Measurements from ENCODE around the gene ZDHHC14. TPM values are rescaled to one million over a fixed set of nuclear protein-coding genes. Genes with fewer than 3 reads are reported as not detected.
"Not testable (repeated sequence)": the region's sequence is repeated elsewhere in the genome, so short reads cannot be mapped to it uniquely, and the experiment has no call there.

ZDHHC14 gene
- polyA plus RNA-seq, 6 donors from 2014 or later, result 1.7 to 10.5 (median 4.1) TPM

- peak; percentile 42 for DNase-seq
- no peaks in the 10 kb centered on the region for H3K27me3 Mint-ChIP-seq
- peak; percentile 50 to 63 for ATAC-seq (ENCODE audit: low read depth in 2 of 2)
- H3K4me3 Mint-ChIP-seq, result peak overlapping the region in 5 of 8 donors; percentile 16 to 64 (median 50)
- H3K27ac Mint-ChIP-seq, result peak overlapping the region in 4 of 6 donors; percentile 7 to 89 (median 40)
- H3K36me3 Mint-ChIP-seq, result peaks cover 5 to 8% of the 10 kb centered on the region in 2 donors
- H3K4me1 Mint-ChIP-seq, result peaks cover 30 to 68% (median 32%) of the 10 kb centered on the region in 3 donors
- H3K9me3 Mint-ChIP-seq, result no peaks in the 10 kb centered on the region
Observed at GRCh38 chr6:157456524-157456829, 75.5 kb downstream of the ZDHHC14 start.

- peaks cover 30 to 78% (median 35%) of the 10 kb centered on the region in 3 donors for H3K4me1 Mint-ChIP-seq
- H3K9me3 Mint-ChIP-seq, result no peaks in the 10 kb centered on the region
- H3K27me3 Mint-ChIP-seq, result no peaks in the 10 kb centered on the region
- ATAC-seq (ENCODE audit: low read depth in 2 of 2) (no peak), DNase-seq (no peak)
- no peak overlapping the region for H3K4me3 Mint-ChIP-seq
- H3K36me3 Mint-ChIP-seq, result peaks cover 5 to 8% of the 10 kb centered on the region in 2 donors
- peak overlapping the region in 2 of 6 donors; percentile 5 to 90 for H3K27ac Mint-ChIP-seq
Observed at GRCh38 chr6:157457787-157458186, 76.8 kb downstream of the ZDHHC14 start.

- no peaks in the 10 kb centered on the region for H3K27me3 Mint-ChIP-seq
- DNase-seq (no peak), ATAC-seq (ENCODE audit: low read depth in 2 of 2) (no peak)
- H3K27ac Mint-ChIP-seq, result peak overlapping the region in 5 of 6 donors; percentile 24 to 87 (median 83)
- no peaks in the 10 kb centered on the region for H3K9me3 Mint-ChIP-seq
- peak overlapping the region in 4 of 8 donors; percentile 25 to 59 (median 42) for H3K4me3 Mint-ChIP-seq
- peaks cover 1 to 5% of the 10 kb centered on the region in 2 donors for H3K36me3 Mint-ChIP-seq
- H3K4me1 Mint-ChIP-seq, result peaks cover 30 to 84% (median 40%) of the 10 kb centered on the region in 3 donors
Observed at GRCh38 chr6:157459327-157459726, 78.3 kb downstream of the ZDHHC14 start.

GRCh38 chr6:157460182-157460999 lies 79.4 kb downstream of the ZDHHC14 start:
- peaks cover 0 to 5% of the 10 kb centered on the region in 2 donors for H3K36me3 Mint-ChIP-seq
- peak overlapping the region; percentile 17 to 97 (median 88) for H3K27ac Mint-ChIP-seq
- H3K27me3 Mint-ChIP-seq, result no peaks in the 10 kb centered on the region
- H3K9me3 Mint-ChIP-seq, result no peaks in the 10 kb centered on the region
- DNase-seq (no peak), ATAC-seq (ENCODE audit: low read depth in 2 of 2) (no peak)
- peaks cover 34 to 84% (median 40%) of the 10 kb centered on the region in 3 donors for H3K4me1 Mint-ChIP-seq
- peak overlapping the region; percentile 3 to 86 (median 74) for H3K4me3 Mint-ChIP-seq

- ATAC-seq (ENCODE audit: low read depth in 2 of 2), result peak; percentile 77 to 78
- peak; percentile 67 for DNase-seq
- H3K4me3 Mint-ChIP-seq, result peak overlapping the region; percentile 3 to 86 (median 74)
Observed at GRCh38 chr6:157461000-157461915, 80.3 kb downstream of the ZDHHC14 start.

GRCh38 chr6:157462956-157463742 lies 82.2 kb downstream of the ZDHHC14 start:
- DNase-seq (no peak), ATAC-seq (ENCODE audit: low read depth in 2 of 2) (no peak)
- peak overlapping the region in 3 of 8 donors; percentile 8 to 46 (median 21) for H3K4me3 Mint-ChIP-seq
- H3K27ac Mint-ChIP-seq, result peak overlapping the region in 4 of 6 donors; percentile 39 to 86 (median 60)
- H3K27me3 Mint-ChIP-seq, result no peaks in the 10 kb centered on the region
- H3K9me3 Mint-ChIP-seq, result no peaks in the 10 kb centered on the region
- peaks cover 22 to 67% (median 28%) of the 10 kb centered on the region in 3 donors for H3K4me1 Mint-ChIP-seq
- no peaks in the 10 kb centered on the region for H3K36me3 Mint-ChIP-seq

More at GRCh38 chr6:157461000-157461915, 80.3 kb downstream of the ZDHHC14 start:
- peaks cover 0 to 3% of the 10 kb centered on the region in 2 donors for H3K36me3 Mint-ChIP-seq
- no peaks in the 10 kb centered on the region for H3K27me3 Mint-ChIP-seq
- H3K27ac Mint-ChIP-seq, result peak overlapping the region; percentile 0 to 97 (median 88)
- H3K9me3 Mint-ChIP-seq, result no peaks in the 10 kb centered on the region
- H3K4me1 Mint-ChIP-seq, result peaks cover 27 to 80% (median 32%) of the 10 kb centered on the region in 3 donors

GRCh38 chr6:157463743-157464135 lies 82.7 kb downstream of the ZDHHC14 start:
- H3K4me1 Mint-ChIP-seq, result peaks cover 22 to 68% (median 28%) of the 10 kb centered on the region in 3 donors

GRCh38 chr6:157464653-157465535 lies 83.9 kb downstream of the ZDHHC14 start:
- no peaks in the 10 kb centered on the region for H3K27me3 Mint-ChIP-seq
- ATAC-seq (ENCODE audit: low read depth in 2 of 2) (peak; percentile 43), DNase-seq (peak; percentile 43)
- H3K4me1 Mint-ChIP-seq, result peaks cover 17 to 60% (median 24%) of the 10 kb centered on the region in 3 donors
- H3K36me3 Mint-ChIP-seq, result peaks cover 0 to 5% of the 10 kb centered on the region in 2 donors
- H3K4me3 Mint-ChIP-seq, result peak overlapping the region in 7 of 8 donors; percentile 36 to 89 (median 55)
- no peaks in the 10 kb centered on the region for H3K9me3 Mint-ChIP-seq
- H3K27ac Mint-ChIP-seq, result peak overlapping the region; percentile 72 to 93 (median 85)

More at GRCh38 chr6:157463743-157464135, 82.7 kb downstream of the ZDHHC14 start:
- not testable (repeated sequence) for H3K9me3 Mint-ChIP-seq; DNase-seq; ATAC-seq (ENCODE audit: low read depth in 2 of 2); H3K36me3 Mint-ChIP-seq; H3K27me3 Mint-ChIP-seq
- H3K4me3 Mint-ChIP-seq, result peak overlapping the region in 2 of 8 donors; percentile 21 to 46
- H3K27ac Mint-ChIP-seq, result peak overlapping the region in 4 of 6 donors; percentile 27 to 86 (median 44)

GRCh38 chr6:157466342-157466648 lies 85.3 kb downstream of the ZDHHC14 start:
- ATAC-seq (ENCODE audit: low read depth in 2 of 2), result no peak
- no peak for DNase-seq
- no peak overlapping the region for H3K4me3 Mint-ChIP-seq
- no peaks in the 10 kb centered on the region for H3K9me3 Mint-ChIP-seq
- no peak overlapping the region for H3K27ac Mint-ChIP-seq
- peaks cover 0 to 7% of the 10 kb centered on the region in 2 donors for H3K36me3 Mint-ChIP-seq
- H3K27me3 Mint-ChIP-seq, result no peaks in the 10 kb centered on the region
- H3K4me1 Mint-ChIP-seq, result peaks cover 13 to 51% (median 15%) of the 10 kb centered on the region in 3 donors

- H3K36me3 Mint-ChIP-seq; ATAC-seq (ENCODE audit: low read depth in 2 of 2); DNase-seq; H3K27me3 Mint-ChIP-seq; H3K4me3 Mint-ChIP-seq; H3K9me3 Mint-ChIP-seq: not testable (repeated sequence)
- H3K27ac Mint-ChIP-seq, result peak overlapping the region in 3 of 6 donors; percentile 13 to 80 (median 34)
- peaks cover 13 to 43% (median 14%) of the 10 kb centered on the region in 3 donors for H3K4me1 Mint-ChIP-seq
Observed at GRCh38 chr6:157467339-157467738, 86.3 kb downstream of the ZDHHC14 start.

- ATAC-seq (ENCODE audit: low read depth in 2 of 2) (no peak), DNase-seq (no peak)
- H3K9me3 Mint-ChIP-seq, result no peaks in the 10 kb centered on the region
- H3K36me3 Mint-ChIP-seq, result peaks cover 0 to 7% of the 10 kb centered on the region in 2 donors
- H3K27ac Mint-ChIP-seq, result peak overlapping the region in 2 of 6 donors; percentile 75 to 86
- peaks cover 8 to 40% (median 13%) of the 10 kb centered on the region in 3 donors for H3K4me1 Mint-ChIP-seq
- no peak overlapping the region for H3K4me3 Mint-ChIP-seq
- H3K27me3 Mint-ChIP-seq, result no peaks in the 10 kb centered on the region
Observed at GRCh38 chr6:157468054-157468453, 87.1 kb downstream of the ZDHHC14 start.

- Mint-ChIP-seq H3K27me3 (no peaks in the 10 kb centered on the region), H3K9me3 (no peaks in the 10 kb centered on the region), H3K4me1 (peaks cover 6 to 37% (median 16%) of the 10 kb centered on the region in 3 donors), H3K4me3 (no peak overlapping the region), H3K36me3 (peaks cover 0 to 7% of the 10 kb centered on the region in 2 donors), H3K27ac (peak overlapping the region in 1 of 6 donors; percentile 75)
- DNase-seq (no peak), ATAC-seq (ENCODE audit: low read depth in 2 of 2) (no peak)
Observed at GRCh38 chr6:157468574-157468973, 87.6 kb downstream of the ZDHHC14 start.
